Spleen (tissue), 7 donors: ENCODE data around the gene SLC16A1.

Experiments used
- CTCF ChIP-seq, 11 experiments: fragments of 200-600 bp in 7 of 11; fragments of 450-650 bp in 4 of 11; sonication (generic) in 4 of 11; IDR thresholded peaks in 8 of 11; conservative IDR thresholded peaks in 3 of 11; 1 replicate in 7 of 11; 2 replicates in 4 of 11; pipeline versions ENCODE4 v1.4.0 to v1.8.0; 2016 to 2021; ENCODE audit warnings: antibody characterized with exemption in 11 of 11, inconsistent platforms in 4 of 11, mild to moderate bottlenecking in 1 of 11
- POLR2A ChIP-seq, 3 donors: fragments of 450-650 bp; IDR thresholded peaks; one replicate each; pipeline ENCODE4 v1.5.1; 2017; ENCODE audit warnings: antibody characterized with exemption in 3 of 3, mild to moderate bottlenecking in 1 of 3
- donor health status: DM: no; HTN: no; CAD: no; lungs with moderate emphysema.
- donor health status: DM: no; HTN: no; CAD: no.
- donor health status: DM: no; HTN: no; CAD: no.

- TF ChIP-seq CTCF (IDR thresholded peaks at IDR 0.05 in 8 of 11, conservative IDR thresholded peaks at IDR 0.05 in 3 of 11) (no peak), POLR2A (IDR thresholded peaks at IDR 0.05) (no peak)
These were observed 87.8 kb downstream of the SLC16A1 start for GRCh38 chr1:112868191-112868590.
